HEK293 (cell line): ENCODE data around the gene ARX.

Experiments
- CTCF ChIA-PET: fragments of 350-600 bp; formaldehyde crosslinking; extraction: SDS; loops from one replicate; lab custom pipeline; 2021; ENCODE audit warnings: antibody characterized with exemption; lab: Yijun Ruan, JAX
- POLR2A ChIA-PET: fragments of 300-600 bp; formaldehyde crosslinking; extraction: SDS; loops from one replicate; lab custom pipeline; 2020; ENCODE audit warnings: antibody characterized with exemption, inconsistent platforms; lab: Yijun Ruan, JAX
- H3K27ac ChIP-seq: fragments of 200-500 bp; sonication (Bioruptor generic); 2 replicates; pipeline ENCODE4 v1.5.1; 2014; ENCODE audit warnings: low read depth, low read length, control low read depth, inconsistent platforms; ENCODE audit errors: extremely low read depth
- H3K36me3 ChIP-seq, 2 experiments: fragments of 200-500 bp in 1 of 2; sonication (Bioruptor generic) in 1 of 2; 1 replicate in 1 of 2; 2 replicates in 1 of 2; pipeline ENCODE4 v1.5.1; 2014 to 2017; ENCODE audit warnings: inconsistent platforms in 2 of 2, low read length in 2 of 2; ENCODE audit not compliant: control insufficient read depth in 2 of 2, insufficient read depth in 1 of 2
- H3K4me1 ChIP-seq: fragments of 200-500 bp; sonication (Bioruptor generic); 2 replicates; pipeline ENCODE4 v1.5.1; 2014; ENCODE audit warnings: mild to moderate bottlenecking, low read length, inconsistent platforms; ENCODE audit not compliant: control insufficient read depth, insufficient read depth
- H3K4me3 ChIP-seq: 2 replicates; pipeline ENCODE4 v1.5.1; 2011; ENCODE audit warnings: low read depth, mild to moderate bottlenecking, control low read depth, low read length, moderate library complexity
- H3K9me3 ChIP-seq: fragments of 200-500 bp; sonication (Bioruptor generic); 2 replicates; pipeline ENCODE4 v1.5.1; 2014; ENCODE audit warnings: low read depth, low read length, inconsistent platforms; ENCODE audit not compliant: control insufficient read depth, insufficient read depth
- BCL6B ChIP-seq: fragments of 450-650 bp; formaldehyde crosslinking; IDR thresholded peaks from 2 replicates; pipeline ENCODE4 v1.5.1; 2017; ENCODE audit warnings: missing biosample characterization, missing genetic modification characterization
- PRDM1 ChIP-seq: fragments of 450-650 bp; formaldehyde crosslinking; IDR thresholded peaks from 2 replicates; pipeline ENCODE4; 2016; ENCODE audit warnings: missing biosample characterization, missing genetic modification characterization
- TSHZ1 ChIP-seq: fragments of 450-650 bp; formaldehyde crosslinking; IDR thresholded peaks from 2 replicates; pipeline ENCODE4 v1.5.1; 2016; ENCODE audit warnings: missing biosample characterization, missing genetic modification characterization, borderline replicate concordance
- ZBTB49 ChIP-seq: fragments of 450-650 bp; formaldehyde crosslinking; IDR thresholded peaks from 2 replicates; pipeline ENCODE4 v1.5.1; 2016; ENCODE audit warnings: missing biosample characterization, missing genetic modification characterization, low read depth
- ZFHX2 ChIP-seq: fragments of 450-650 bp; formaldehyde crosslinking; conservative IDR thresholded peaks from 2 replicates; pipeline ENCODE4 v1.5.1; 2016; ENCODE audit warnings: missing biosample characterization, missing genetic modification characterization
- ZFP37 ChIP-seq: fragments of 450-650 bp; formaldehyde crosslinking; IDR thresholded peaks from 2 replicates; pipeline ENCODE4 v1.5.1; 2016; ENCODE audit warnings: missing biosample characterization, missing genetic modification characterization
- ZNF10 ChIP-seq: fragments of 450-650 bp; formaldehyde crosslinking; IDR thresholded peaks from 2 replicates; pipeline ENCODE4 v1.5.1; 2017; ENCODE audit warnings: missing biosample characterization, missing genetic modification characterization
- ZNF157 ChIP-seq: fragments of 450-650 bp; formaldehyde crosslinking; IDR thresholded peaks from 2 replicates; pipeline ENCODE4 v1.5.1; 2016; ENCODE audit warnings: missing biosample characterization, missing genetic modification characterization
- ZNF175 ChIP-seq: fragments of 450-650 bp; formaldehyde crosslinking; IDR thresholded peaks from 2 replicates; pipeline ENCODE4 v1.5.1; 2016; ENCODE audit warnings: missing biosample characterization, missing genetic modification characterization
- ZNF223 ChIP-seq: fragments of 450-650 bp; formaldehyde crosslinking; IDR thresholded peaks from 2 replicates; pipeline ENCODE4 v1.5.1; 2016; ENCODE audit warnings: missing biosample characterization, missing genetic modification characterization
- ZNF366 ChIP-seq: fragments of 450-650 bp; formaldehyde crosslinking; conservative IDR thresholded peaks from 2 replicates; pipeline ENCODE4 v1.5.1; 2016; ENCODE audit warnings: missing biosample characterization, missing genetic modification characterization
- ZNF404 ChIP-seq: fragments of 450-650 bp; formaldehyde crosslinking; IDR thresholded peaks from 2 replicates; pipeline ENCODE4 v1.5.1; 2017; ENCODE audit warnings: missing biosample characterization, missing genetic modification characterization
- ZNF423 ChIP-seq: fragments of 450-650 bp; formaldehyde crosslinking; IDR thresholded peaks from 2 replicates; pipeline ENCODE4 v1.5.1; 2016; ENCODE audit warnings: missing biosample characterization, missing genetic modification characterization
- ZNF449 ChIP-seq: fragments of 450-650 bp; formaldehyde crosslinking; IDR thresholded peaks from 2 replicates; pipeline ENCODE4 v1.5.1; 2017; ENCODE audit warnings: missing biosample characterization, mild to moderate bottlenecking, missing genetic modification characterization, moderate library complexity
- ZNF629 ChIP-seq: fragments of 450-650 bp; formaldehyde crosslinking; IDR thresholded peaks from 2 replicates; pipeline ENCODE4 v1.5.1; 2017; ENCODE audit warnings: missing biosample characterization, missing genetic modification characterization
- ZNF639 ChIP-seq: fragments of 450-650 bp; formaldehyde crosslinking; IDR thresholded peaks from 2 replicates; pipeline ENCODE4 v1.5.1; 2016; ENCODE audit warnings: missing biosample characterization, missing genetic modification characterization
- ZNF747 ChIP-seq: fragments of 450-650 bp; formaldehyde crosslinking; IDR thresholded peaks from 2 replicates; pipeline ENCODE4 v1.5.1; 2016; ENCODE audit warnings: missing biosample characterization, missing genetic modification characterization
- ZNF768 ChIP-seq: fragments of 450-650 bp; formaldehyde crosslinking; IDR thresholded peaks from 2 replicates; pipeline ENCODE4 v1.5.1; 2018; ENCODE audit warnings: missing biosample characterization, mild to moderate bottlenecking, missing genetic modification characterization
- ZXDB ChIP-seq: fragments of 450-650 bp; formaldehyde crosslinking; IDR thresholded peaks from 2 replicates; pipeline ENCODE4 v1.5.1; 2016; ENCODE audit warnings: missing biosample characterization, missing genetic modification characterization

ARX gene

GRCh38 chrX:25025615-25026014 is 9.8 kb upstream of the ARX start:
- TF ChIP-seq TSHZ1 (tag by site-specific recombination), result no peak
- TF ChIP-seq ZNF157 (tag by site-specific recombination), result no peak
- TF ChIP-seq ZNF449 (tag by site-specific recombination), result no peak
- no peak for TF ChIP-seq ZXDB (tag by site-specific recombination)
- no peak for TF ChIP-seq ZFHX2
- no peaks in the 10 kb centered on the region for H3K4me1 ChIP-seq
- H3K4me3 ChIP-seq, result no peak overlapping the region
- H3K36me3 ChIP-seq, result no peaks in the 10 kb centered on the region
- POLR2A ChIA-PET, result no interaction called here
- H3K27ac ChIP-seq, result no peak overlapping the region
- CTCF ChIA-PET, result interaction anchor here (0.6 to 2.1 kb wide), 3 partner anchors 9 to 430 kb away, joined by 3 to 7 read pairs (median 3); no protein-coding TSS in a partner anchor
- no peaks in the 10 kb centered on the region for H3K9me3 ChIP-seq

GRCh38 chrX:25023908-25024307 is 8.1 kb upstream of the ARX start:
- Histone ChIP-seq H3K27ac (no peak overlapping the region), H3K36me3 (no peaks in the 10 kb centered on the region), H3K4me1 (peaks cover 6% of the 10 kb centered on the region), H3K4me3 (no peak overlapping the region), H3K9me3 (no peaks in the 10 kb centered on the region)
- ChIA-PET CTCF (interaction anchor here (0.7 to 2.1 kb wide), 3 partner anchors 78 to 185 kb away, joined by 3 to 7 read pairs (median 4); no protein-coding TSS in a partner anchor), POLR2A (no interaction called here)
- TF ChIP-seq ZNF366 (tag by site-specific recombination) (peak; percentile 62), ZNF423 (tag by site-specific recombination) (no peak), PRDM1 (tag by site-specific recombination) (peak; percentile 59; the same call in 1 of the 2 replicates)

GRCh38 chrX:25022499-25023325 is 6.9 kb upstream of the ARX start:
- H3K36me3 ChIP-seq, result no peaks in the 10 kb centered on the region
- TF ChIP-seq ZNF175 (no peak), ZFP37 (tag by site-specific recombination) (no peak), ZNF747 (no peak), BCL6B (tag by site-specific recombination) (no peak), ZNF404 (tag by site-specific recombination) (no peak), ZNF639 (tag by site-specific recombination) (no peak), ZNF223 (tag by site-specific recombination) (no peak), ZNF768 (tag by site-specific recombination) (no peak), ZNF10 (tag by site-specific recombination) (no peak), ZNF629 (no peak), ZBTB49 (no peak)
- no peak overlapping the region for H3K27ac ChIP-seq
- no peak overlapping the region for H3K4me3 ChIP-seq
- ChIA-PET POLR2A (no interaction called here), CTCF (interaction anchor here (0.7 to 2.7 kb wide), 6 partner anchors 10 to 600 kb away, joined by 3 to 8 read pairs (median 4); no protein-coding TSS in a partner anchor)
- peaks cover 14% of the 10 kb centered on the region for H3K4me1 ChIP-seq
- no peaks in the 10 kb centered on the region for H3K9me3 ChIP-seq
